GM23338 (cell line): Measurements from ENCODE around the gene ZNF778. TPM values are rescaled to one million over a fixed set of nuclear protein-coding genes. Genes with fewer than 3 reads are reported as not detected.

Experiments used
- ATAC-seq: fragments of 200-7000 bp; cut with Tn5 transposase; 3 replicates; pipeline ENCODE4 v1.9.1; 2020
- DNase-seq: peaks from one replicate; pipeline ENCODE4 v3.0.0-alpha.2; 2015; ENCODE audit warnings: low spot score
- H2AFZ ChIP-seq: fragments of 200-600 bp; sonication (generic); 2 replicates; pipeline ENCODE4 v1.8.0; 2016; ENCODE audit warnings: antibody characterized with exemption, mild to moderate bottlenecking, moderate library complexity
- H3F3A ChIP-seq: fragments of 200-600 bp; sonication (generic); replicated peaks from 2 replicates; pipeline ENCODE4 v1.8.0; 2017; ENCODE audit warnings: antibody characterized with exemption, mixed run types, low read depth
- H3K27ac ChIP-seq: fragments of 200-600 bp; sonication (generic); 2 replicates; pipeline ENCODE4 v1.6.1; 2016; ENCODE audit warnings: low read depth
- H3K27me3 ChIP-seq: fragments of 200-600 bp; sonication (generic); 2 replicates; pipeline ENCODE4 v1.8.0; 2016; ENCODE audit warnings: mild to moderate bottlenecking, mixed run types, moderate library complexity; ENCODE audit not compliant: insufficient read depth
- H3K36me3 ChIP-seq: fragments of 200-600 bp; sonication (generic); 2 replicates; pipeline ENCODE4 v1.8.0; 2016; ENCODE audit warnings: mild to moderate bottlenecking; ENCODE audit not compliant: insufficient read depth
- H3K4me1 ChIP-seq: fragments of 200-600 bp; sonication (generic); 2 replicates; pipeline ENCODE4 v1.8.0; 2016; ENCODE audit warnings: mild to moderate bottlenecking, moderate library complexity; ENCODE audit not compliant: insufficient read depth
- H3K4me2 ChIP-seq: fragments of 200-600 bp; sonication (generic); 2 replicates; pipeline ENCODE4 v1.7.1; 2017; ENCODE audit warnings: mixed run types
- H3K4me3 ChIP-seq: fragments of 200-600 bp; sonication (generic); 2 replicates; pipeline ENCODE4 v1.6.1; 2016; ENCODE audit warnings: mixed run types
- H3K79me2 ChIP-seq: fragments of 200-600 bp; sonication (generic); replicated peaks from 2 replicates; pipeline ENCODE4 v1.8.0; 2017; ENCODE audit warnings: mild to moderate bottlenecking; ENCODE audit not compliant: insufficient read depth
- H3K9me2 ChIP-seq: fragments of 200-600 bp; sonication (generic); 2 replicates; pipeline ENCODE4 v1.8.0; 2017; ENCODE audit not compliant: insufficient read depth
- H4K20me1 ChIP-seq: fragments of 200-600 bp; sonication (generic); replicated peaks from 2 replicates; pipeline ENCODE4 v1.8.0; 2017; ENCODE audit warnings: mild to moderate bottlenecking; ENCODE audit not compliant: insufficient read depth
- H3K27ac Mint-ChIP-seq: 2 replicates; pipeline ENCODE4 v1.8.0; 2020; ENCODE audit warnings: inconsistent platforms, mild to moderate bottlenecking, moderate library complexity, mixed read lengths
- H3K27me3 Mint-ChIP-seq: 3 replicates; pipeline ENCODE4 v1.8.0; 2022; ENCODE audit warnings: low read depth, mild to moderate bottlenecking, moderate library complexity, mixed read lengths, inconsistent platforms; ENCODE audit not compliant: insufficient read depth, poor library complexity
- H3K36me3 Mint-ChIP-seq: 3 replicates; pipeline ENCODE4 v1.8.0; 2021; ENCODE audit warnings: low read depth, mild to moderate bottlenecking, inconsistent platforms, moderate library complexity, mixed read lengths
- H3K4me1 Mint-ChIP-seq: 3 replicates; pipeline ENCODE4 v1.8.0; 2020; ENCODE audit warnings: mild to moderate bottlenecking, inconsistent platforms, mixed read lengths
- H3K4me3 Mint-ChIP-seq: 3 replicates; pipeline ENCODE4 v1.8.0; 2021; ENCODE audit warnings: moderate library complexity, mild to moderate bottlenecking, inconsistent platforms, mixed read lengths
- H3K9me3 Mint-ChIP-seq: 3 replicates; pipeline ENCODE4 v1.8.0; 2020; ENCODE audit warnings: moderate library complexity, mild to moderate bottlenecking, inconsistent platforms, mixed read lengths
- CREB1 ChIP-seq: fragments of 250-450 bp; sonication (Bioruptor Pico); IDR thresholded peaks from 2 replicates; pipeline ENCODE4 v1.5.0; 2020; ENCODE audit warnings: low read depth, mild to moderate bottlenecking, moderate library complexity
- CTCF ChIP-seq, 2 experiments: fragments of 200-600 bp in 1 of 2; sonication (generic) in 1 of 2; conservative IDR thresholded peaks; 2 replicates each; pipeline versions ENCODE4 v1.5.1 to v1.6.1; 2016 to 2017; ENCODE audit warnings: antibody characterized with exemption in 2 of 2, low read depth in 2 of 2, mild to moderate bottlenecking in 2 of 2, moderate library complexity in 1 of 2
- EZH2 ChIP-seq: fragments of 200-600 bp; sonication (generic); IDR thresholded peaks from one replicate; pipeline ENCODE4 v1.8.0; 2017; ENCODE audit warnings: antibody characterized with exemption, mild to moderate bottlenecking, low read depth; ENCODE audit not compliant: unreplicated experiment
- EZH2phosphoT487 ChIP-seq: fragments of 200-600 bp; sonication (generic); IDR thresholded peaks from one replicate; pipeline ENCODE4 v1.8.1; 2018; ENCODE audit warnings: antibody characterized with exemption; ENCODE audit not compliant: unreplicated experiment
- NANOG ChIP-seq: IDR thresholded peaks from 2 replicates; pipeline ENCODE4 v1.6.1; 2016; ENCODE audit warnings: antibody characterized with exemption, borderline replicate concordance
- POLR2AphosphoS5 ChIP-seq: IDR thresholded peaks from 2 replicates; pipeline ENCODE4 v1.6.1; 2016; ENCODE audit warnings: antibody characterized with exemption, low read depth
- STAT1 ChIP-seq: IDR thresholded peaks from one replicate; pipeline ENCODE4 v1.6.1; 2016; ENCODE audit warnings: antibody characterized with exemption; ENCODE audit not compliant: unreplicated experiment
- ZNF114 ChIP-seq: fragments of 250-450 bp; sonication (Bioruptor Pico); IDR thresholded peaks from 2 replicates; pipeline ENCODE4 v1.5.0; 2020; ENCODE audit warnings: mild to moderate bottlenecking, moderate library complexity
- ZNF331 ChIP-seq: fragments of 250-450 bp; sonication (Bioruptor Pico); IDR thresholded peaks from 2 replicates; pipeline ENCODE4 v1.5.0; 2020; ENCODE audit warnings: low read depth, mild to moderate bottlenecking, moderate library complexity
- ZNF462 ChIP-seq: fragments of 250-450 bp; sonication (Bioruptor Pico); IDR thresholded peaks from 2 replicates; pipeline ENCODE4 v1.5.0; 2020; ENCODE audit warnings: mild to moderate bottlenecking, moderate library complexity
- polyA plus RNA-seq: library from polyadenylated mRNA; unstranded; fragments of >200 nt; fragmentation: Nextera tagmentation; extraction: Ambion mirVana; gene quantifications from 2 replicates; pipeline ENCODE4 v1.2.1, GENCODE V29; 2016
- total RNA-seq: library from RNA; depleted of rRNA; stranded (reverse); fragments of >200 nt; shearing (Covaris generic); gene quantifications from 2 replicates; pipeline ENCODE4 v1.2.3, GENCODE V29; 2014

Gene ZNF778
- total and polyA plus RNA-seq, 2 experiments from 2014 or later = 7.9 to 43.4 TPM

GRCh38 chr16:89190150-89190958 is 27.1 kb upstream of the ZNF778 start:
- ATAC-seq = no peak

GRCh38 chr16:89191033-89191900 is 26.2 kb upstream of the ZNF778 start:
- peak; percentile 6 for ATAC-seq

More at GRCh38 chr16:89190150-89190958, 27.1 kb upstream of the ZNF778 start:
- H2AFZ ChIP-seq = no peak overlapping the region
- Mint-ChIP-seq H3K27ac (no peak overlapping the region), H3K27me3 (peaks cover 16% of the 10 kb centered on the region), H3K9me3 (peaks cover 8% of the 10 kb centered on the region; the same call in 2 of the 3 replicates), H3K36me3 (no peaks in the 10 kb centered on the region), H3K4me3 (no peak overlapping the region; the same call in 1 of the 3 replicates), H3K4me1 (no peaks in the 10 kb centered on the region)
- H3K4me3 ChIP-seq = no peak overlapping the region
- no peak overlapping the region for H3K4me2 ChIP-seq
- H3K27ac ChIP-seq = no peak overlapping the region
- H3K79me2 ChIP-seq = no peaks in the 10 kb centered on the region
- no peaks in the 10 kb centered on the region for H4K20me1 ChIP-seq
- H3K4me1 ChIP-seq = no peaks in the 10 kb centered on the region
- no peak for TF ChIP-seq EZH2
- no peak for DNase-seq
- no peaks in the 10 kb centered on the region for H3K36me3 ChIP-seq
- H3K27me3 ChIP-seq = no peaks in the 10 kb centered on the region
- no peaks in the 10 kb centered on the region for H3F3A ChIP-seq
- H3K9me2 ChIP-seq = no peaks in the 10 kb centered on the region

More at GRCh38 chr16:89191033-89191900, 26.2 kb upstream of the ZNF778 start:
- no peak overlapping the region; the same call in 1 of the 3 replicates for H3K4me3 Mint-ChIP-seq
- no peaks in the 10 kb centered on the region for H3F3A ChIP-seq
- H3K27ac Mint-ChIP-seq = no peak overlapping the region
- H3K27me3 Mint-ChIP-seq = peaks cover 16% of the 10 kb centered on the region
- H3K4me3 ChIP-seq = peak overlapping the region; percentile 37; the same call in 1 of the 2 replicates
- no peaks in the 10 kb centered on the region for H3K36me3 ChIP-seq
- no peaks in the 10 kb centered on the region for H3K27me3 ChIP-seq
- no peaks in the 10 kb centered on the region for H3K79me2 ChIP-seq
- no peak overlapping the region for H3K27ac ChIP-seq
- H3K4me2 ChIP-seq = peak overlapping the region; percentile 67
- no peaks in the 10 kb centered on the region for H3K4me1 ChIP-seq
- H3K36me3 Mint-ChIP-seq = no peaks in the 10 kb centered on the region
- TF ChIP-seq NANOG = no peak
- TF ChIP-seq STAT1 = no peak
- no peak for TF ChIP-seq ZNF462 (CRISPR knock-in tag)
- TF ChIP-seq EZH2phosphoT487 = no peak
- TF ChIP-seq ZNF114 (CRISPR knock-in tag) = no peak
- no peak for TF ChIP-seq CTCF (conservative IDR thresholded peaks at IDR 0.05; ENCODE audit: low read depth in 2 of 2)
- TF ChIP-seq POLR2AphosphoS5 = no peak
- TF ChIP-seq CREB1 = no peak
- TF ChIP-seq ZNF331 = no peak
- TF ChIP-seq EZH2 = no peak
- no peaks in the 10 kb centered on the region for H3K4me1 Mint-ChIP-seq
- no peak for DNase-seq
- H3K9me3 Mint-ChIP-seq = peaks cover 8% of the 10 kb centered on the region; the same call in 2 of the 3 replicates
- H3K9me2 ChIP-seq = no peaks in the 10 kb centered on the region
- no peaks in the 10 kb centered on the region for H4K20me1 ChIP-seq
- H2AFZ ChIP-seq = no peak overlapping the region
